SK-N-SH treated with all-trans-retinoic acid at 6 μM for 48 hours (cell line): ENCODE results near the gene DAD1.

Experiments used
- ATAC-seq: fragments of 200-7000 bp; cut with Tn5 transposase; 3 replicates; pipeline ENCODE4 v1.9.1; 2020; ENCODE audit warnings: mild to moderate bottlenecking, moderate library complexity
- ARNTL ChIP-seq: fragments of 450-650 bp; formaldehyde crosslinking; IDR thresholded peaks from 2 replicates; pipeline ENCODE4 v1.5.0; 2020; ENCODE audit warnings: low read depth, mild to moderate bottlenecking, moderate library complexity, borderline replicate concordance
- BACH2 ChIP-seq: fragments of 250-450 bp; sonication (Bioruptor Pico); IDR thresholded peaks from 2 replicates; pipeline ENCODE4 v1.9.0; 2021; ENCODE audit warnings: mild to moderate bottlenecking, borderline replicate concordance
- CREB5 ChIP-seq: fragments of 250-450 bp; sonication (Bioruptor Pico); IDR thresholded peaks from 2 replicates; pipeline ENCODE4 v1.5.1; 2020; ENCODE audit warnings: low read depth, mild to moderate bottlenecking, moderate library complexity
- CSDC2 ChIP-seq: fragments of 250-450 bp; sonication (Bioruptor Pico); IDR thresholded peaks from 2 replicates; pipeline ENCODE4 v1.5.0; 2020; ENCODE audit warnings: mild to moderate bottlenecking, moderate library complexity
- CSRNP3 ChIP-seq: fragments of 250-450 bp; sonication (Bioruptor Pico); IDR thresholded peaks from 2 replicates; pipeline ENCODE4 v1.5.1; 2021; ENCODE audit warnings: mild to moderate bottlenecking, moderate library complexity
- ESRRG ChIP-seq: fragments of 250-450 bp; sonication (Bioruptor Pico); IDR thresholded peaks from 2 replicates; pipeline ENCODE4 v1.6.1; 2021; ENCODE audit warnings: mild to moderate bottlenecking
- ISL1 ChIP-seq: fragments of 250-450 bp; sonication (Bioruptor Pico); IDR thresholded peaks from 2 replicates; pipeline ENCODE4 v2.1.2; 2022; ENCODE audit warnings: mild to moderate bottlenecking, moderate library complexity
- PATZ1 ChIP-seq: fragments of 250-450 bp; sonication (Bioruptor Pico); IDR thresholded peaks from 2 replicates; pipeline ENCODE4 v1.8.0; 2020; ENCODE audit warnings: mild to moderate bottlenecking, moderate library complexity, borderline replicate concordance
- POU6F1 ChIP-seq: fragments of 250-450 bp; sonication (Bioruptor Pico); IDR thresholded peaks from 2 replicates; pipeline ENCODE4 v1.8.0; 2021; ENCODE audit warnings: low read depth, mild to moderate bottlenecking, moderate library complexity, borderline replicate concordance
- PPARA ChIP-seq: fragments of 250-450 bp; sonication (Bioruptor Pico); IDR thresholded peaks from 2 replicates; pipeline ENCODE4 v1.5.0; 2020; ENCODE audit warnings: mild to moderate bottlenecking, borderline replicate concordance
- RARB ChIP-seq: fragments of 250-450 bp; sonication (Bioruptor Pico); IDR thresholded peaks from 2 replicates; pipeline ENCODE4 v1.8.0; 2021; ENCODE audit warnings: mild to moderate bottlenecking, moderate library complexity
- SNAI2 ChIP-seq: fragments of 250-450 bp; sonication (Bioruptor Pico); IDR thresholded peaks from 2 replicates; pipeline ENCODE4 v1.5.0; 2020; ENCODE audit warnings: mild to moderate bottlenecking, moderate library complexity
- TCF4 ChIP-seq: fragments of 250-450 bp; sonication (Bioruptor Pico); IDR thresholded peaks from 2 replicates; pipeline ENCODE4 v1.8.0; 2021; ENCODE audit warnings: mild to moderate bottlenecking, moderate library complexity, borderline replicate concordance
- TOX ChIP-seq: fragments of 250-450 bp; sonication (Bioruptor Pico); IDR thresholded peaks from 2 replicates; pipeline ENCODE4 v1.8.0; 2021; ENCODE audit warnings: mild to moderate bottlenecking, moderate library complexity, borderline replicate concordance
- TSHZ2 ChIP-seq: fragments of 250-450 bp; sonication (Bioruptor Pico); IDR thresholded peaks from 2 replicates; pipeline ENCODE4 v1.5.0; 2020; ENCODE audit warnings: mild to moderate bottlenecking, moderate library complexity
- ZC3H10 ChIP-seq: fragments of 250-450 bp; sonication (Bioruptor Pico); IDR thresholded peaks from 2 replicates; pipeline ENCODE4 v1.5.1; 2021; ENCODE audit warnings: mild to moderate bottlenecking, moderate library complexity
- ZFP30 ChIP-seq: fragments of 450-650 bp; formaldehyde crosslinking; IDR thresholded peaks from 2 replicates; pipeline ENCODE4 v1.5.0; 2022; ENCODE audit warnings: mild to moderate bottlenecking, moderate library complexity
- ZNF565 ChIP-seq: fragments of 450-650 bp; formaldehyde crosslinking; conservative IDR thresholded peaks from 2 replicates; pipeline ENCODE4 v1.5.0; 2020; ENCODE audit warnings: low read depth, mild to moderate bottlenecking, moderate library complexity
- ZNF70 ChIP-seq: fragments of 450-650 bp; formaldehyde crosslinking; IDR thresholded peaks from 2 replicates; pipeline ENCODE4 v1.5.0; 2020; ENCODE audit warnings: mild to moderate bottlenecking, moderate library complexity
- ZNF8 ChIP-seq: fragments of 450-650 bp; formaldehyde crosslinking; IDR thresholded peaks from 2 replicates; pipeline ENCODE4 v1.5.0; 2020; ENCODE audit warnings: mild to moderate bottlenecking, moderate library complexity

Gene DAD1

GRCh38 chr14:22580625-22581024 lies 8.4 kb downstream of the DAD1 start:
- TF ChIP-seq ESRRG, result no peak
- TF ChIP-seq CREB5 (CRISPR knock-in tag), result no peak
- no peak for TF ChIP-seq PATZ1 (CRISPR knock-in tag)
- no peak for TF ChIP-seq TSHZ2 (CRISPR knock-in tag)
- TF ChIP-seq SNAI2 (CRISPR knock-in tag), result no peak

GRCh38 chr14:22579881-22580280 lies 9.1 kb downstream of the DAD1 start:
- TF ChIP-seq SNAI2 (CRISPR knock-in tag) (no peak), ZNF70 (CRISPR knock-in tag) (no peak), CSDC2 (no peak), BACH2 (CRISPR knock-in tag) (no peak), ZNF565 (CRISPR knock-in tag) (no peak), ZNF8 (CRISPR knock-in tag) (no peak), ARNTL (no peak), ESRRG (no peak), ISL1 (CRISPR knock-in tag) (no peak), CREB5 (CRISPR knock-in tag) (no peak), PATZ1 (CRISPR knock-in tag) (no peak), CSRNP3 (CRISPR knock-in tag) (no peak), ZFP30 (CRISPR knock-in tag) (no peak), PPARA (CRISPR knock-in tag) (no peak), RARB (CRISPR knock-in tag) (no peak), TCF4 (CRISPR knock-in tag) (no peak), ZC3H10 (CRISPR knock-in tag) (no peak), TOX (CRISPR knock-in tag) (no peak), POU6F1 (CRISPR knock-in tag) (no peak)
- TF ChIP-seq, all 23 proteins: peak for 0
- no peak for ATAC-seq

More at GRCh38 chr14:22580625-22581024, 8.4 kb downstream of the DAD1 start:
- no peak for ATAC-seq
